ENCODE results near the gene ALDH5A1. TPM values are rescaled to one million over a fixed set of nuclear protein-coding genes. Genes with fewer than 3 reads are reported as not detected.
"Not testable (repeated sequence)": the region's sequence is repeated elsewhere in the genome, so short reads cannot be mapped to it uniquely, and the experiment has no call there.

The ALDH5A1 gene
- polyA plus RNA-seq, 4 donors = 1.3 to 30.4 (median 4.3) TPM

DNA sequence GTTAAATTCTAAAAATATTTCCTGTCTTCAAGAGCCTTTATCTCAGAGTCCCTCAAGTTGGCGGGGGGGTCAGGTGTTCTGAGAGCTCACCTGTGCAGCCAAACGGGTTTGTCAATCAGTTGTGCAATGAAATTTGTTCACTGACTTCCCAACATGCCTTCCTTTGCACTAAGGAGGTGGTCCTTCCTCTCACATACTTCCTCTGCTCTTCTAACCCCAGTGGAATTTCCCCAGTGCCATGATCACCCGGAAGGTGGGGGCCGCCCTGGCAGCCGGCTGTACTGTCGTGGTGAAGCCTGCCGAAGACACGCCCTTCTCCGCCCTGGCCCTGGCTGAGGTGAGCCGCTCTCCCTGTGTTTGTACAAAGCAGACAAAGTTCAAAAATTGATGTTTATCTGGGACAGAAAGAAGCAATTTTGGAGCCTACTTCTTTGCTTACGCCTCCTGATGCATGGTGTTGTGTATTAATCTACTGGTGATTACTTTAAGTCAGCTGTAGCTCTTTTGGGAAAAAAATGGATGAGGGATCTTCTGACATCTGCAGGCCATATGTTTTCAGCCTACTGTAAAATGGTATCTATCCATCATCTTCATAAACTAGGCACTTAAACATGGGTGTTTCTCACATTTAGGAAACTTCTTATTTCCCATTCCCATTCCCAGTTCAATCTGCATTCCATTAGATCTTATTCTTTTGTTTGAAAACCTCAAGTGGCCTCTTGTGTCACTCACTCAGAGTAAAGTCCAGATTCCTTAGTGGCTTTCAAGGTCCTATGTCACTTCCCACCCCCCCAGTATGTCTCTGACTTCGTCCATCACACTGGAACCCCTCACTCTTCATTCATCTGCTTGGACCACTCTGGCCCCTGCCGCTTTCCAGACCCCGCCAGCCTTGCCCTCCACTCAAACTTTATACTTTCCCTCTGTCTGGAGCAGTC is 10.1 kb downstream of the ALDH5A1 start:
- Histone ChIP-seq H3K27me3 (ENCODE audit: control insufficient read depth in 3 of 3, insufficient read depth in 3 of 3, low read length in 3 of 3) (no peaks in the 10 kb centered on the region), H3K9me3 (ENCODE audit: control insufficient read depth in 2 of 2, insufficient read depth in 1 of 2, low read depth in 1 of 2, low read length in 1 of 2) (no peaks in the 10 kb centered on the region), H3K4me1 (ENCODE audit: control insufficient read depth in 3 of 3, insufficient read depth in 2 of 3, low read depth in 1 of 3, low read length in 2 of 3) (peaks cover 0 to 13% (median 0%) of the 10 kb centered on the region in 3 donors), H3K36me3 (ENCODE audit: control insufficient read depth in 3 of 3, insufficient read depth in 2 of 3, low read depth in 1 of 3, low read length in 3 of 3) (peaks cover 0 to 26% (median 0%) of the 10 kb centered on the region in 3 donors), H3K4me3 (ENCODE audit: low read depth in 1 of 3, low read length in 3 of 3) (no peak overlapping the region), H3K27ac (ENCODE audit: low read depth in 1 of 3, low read length in 2 of 3) (peak overlapping the region in 1 of 3 donors; percentile 41)
- peak; percentile 13 to 47 for DNase-seq
- FAIRE-seq = no peak
- 73 to 77% (median 74%) methylated on average over 14 of the region's 14 CpGs for WGBS, 3 donors

DNA sequence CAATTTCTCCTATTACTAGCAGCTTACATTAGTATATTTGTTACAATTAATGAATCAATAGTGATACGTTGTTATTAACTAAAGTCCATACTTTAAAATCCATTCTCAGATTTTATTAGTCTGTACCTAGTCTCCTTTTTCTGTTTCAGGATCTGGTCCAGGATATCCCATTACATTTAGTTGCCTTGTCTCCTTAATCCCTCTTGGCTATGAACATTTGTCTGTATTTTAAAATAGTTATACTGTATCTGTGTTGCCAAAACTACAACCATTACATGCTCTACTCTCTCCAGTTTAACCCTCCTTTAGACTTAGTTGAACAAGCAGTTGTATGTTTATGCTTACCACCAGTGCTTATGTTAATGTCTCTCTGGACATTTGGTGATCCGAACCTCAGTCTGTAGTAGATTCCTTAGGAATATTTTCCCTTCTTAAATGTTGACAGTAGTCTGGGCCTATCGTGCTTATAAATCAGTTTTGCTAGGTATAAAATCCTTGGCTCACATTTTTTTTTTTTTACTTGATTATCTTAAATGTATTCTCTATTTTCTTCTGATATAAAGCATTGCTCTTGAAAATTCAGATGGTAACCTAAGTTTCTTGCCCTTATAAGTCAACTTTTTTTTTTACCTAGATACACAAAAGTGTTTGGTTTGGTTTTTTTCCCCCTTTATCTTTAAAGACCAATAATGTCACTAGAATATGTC is 12.2 kb downstream of the ALDH5A1 start:
- no peaks in the 10 kb centered on the region for H3K27me3 ChIP-seq (ENCODE audit: control insufficient read depth in 3 of 3, insufficient read depth in 3 of 3, low read length in 3 of 3)
- FAIRE-seq (no peak), DNase-seq (no peak)
- 95 to 98% (median 96%) methylated on average over 3 of the region's 3 CpGs for WGBS, 3 donors
- peaks cover 0 to 13% (median 0%) of the 10 kb centered on the region in 3 donors for H3K4me1 ChIP-seq (ENCODE audit: control insufficient read depth in 3 of 3, insufficient read depth in 2 of 3, low read depth in 1 of 3, low read length in 2 of 3)
- H3K36me3 ChIP-seq (ENCODE audit: control insufficient read depth in 3 of 3, insufficient read depth in 2 of 3, low read depth in 1 of 3, low read length in 3 of 3) = peaks cover 0 to 25% (median 0%) of the 10 kb centered on the region in 3 donors
- no peak overlapping the region for H3K27ac ChIP-seq (ENCODE audit: low read depth in 1 of 3, low read length in 2 of 3)
- H3K4me3 ChIP-seq (ENCODE audit: low read depth in 1 of 3, low read length in 3 of 3) = no peak overlapping the region
- H3K9me3 ChIP-seq (ENCODE audit: control insufficient read depth in 2 of 2, insufficient read depth in 1 of 2, low read depth in 1 of 2, low read length in 1 of 2) = no peaks in the 10 kb centered on the region

DNA sequence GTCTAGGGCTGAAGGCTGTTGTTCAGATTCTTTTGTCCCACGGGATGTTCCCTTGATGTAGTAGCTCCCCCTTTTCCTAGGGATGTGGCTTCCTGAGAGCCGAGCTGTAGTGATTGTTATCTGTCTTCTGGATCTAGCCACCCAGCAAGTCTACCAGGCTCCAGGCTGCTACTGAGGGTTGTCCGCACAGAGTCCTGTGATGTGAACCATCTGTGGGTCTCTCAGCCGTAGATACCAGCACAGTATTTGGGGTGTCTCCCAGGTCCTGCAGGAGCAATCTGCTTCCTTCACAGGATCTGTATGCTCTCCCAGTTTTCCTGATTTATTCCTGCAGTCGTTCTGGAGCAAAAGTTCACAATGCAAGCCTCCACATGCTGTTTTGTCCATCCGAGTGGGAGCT is 17.2 kb downstream of the ALDH5A1 start:
- H3K36me3 ChIP-seq (ENCODE audit: control insufficient read depth in 3 of 3, insufficient read depth in 2 of 3, low read depth in 1 of 3, low read length in 3 of 3) = peaks cover 0 to 37% (median 0%) of the 10 kb centered on the region in 3 donors
- 76 to 86% (median 84%) methylated on average over 6 of the region's 6 CpGs for WGBS, 3 donors
- H3K4me3 ChIP-seq (ENCODE audit: low read depth in 1 of 3, low read length in 3 of 3); H3K27me3 ChIP-seq (ENCODE audit: control insufficient read depth in 3 of 3, insufficient read depth in 3 of 3, low read length in 3 of 3); DNase-seq; H3K27ac ChIP-seq (ENCODE audit: low read depth in 1 of 3, low read length in 2 of 3); H3K4me1 ChIP-seq (ENCODE audit: control insufficient read depth in 3 of 3, insufficient read depth in 2 of 3, low read depth in 1 of 3, low read length in 2 of 3); H3K9me3 ChIP-seq (ENCODE audit: control insufficient read depth in 2 of 2, insufficient read depth in 1 of 2, low read depth in 1 of 2, low read length in 1 of 2); FAIRE-seq: not testable (repeated sequence)

DNA sequence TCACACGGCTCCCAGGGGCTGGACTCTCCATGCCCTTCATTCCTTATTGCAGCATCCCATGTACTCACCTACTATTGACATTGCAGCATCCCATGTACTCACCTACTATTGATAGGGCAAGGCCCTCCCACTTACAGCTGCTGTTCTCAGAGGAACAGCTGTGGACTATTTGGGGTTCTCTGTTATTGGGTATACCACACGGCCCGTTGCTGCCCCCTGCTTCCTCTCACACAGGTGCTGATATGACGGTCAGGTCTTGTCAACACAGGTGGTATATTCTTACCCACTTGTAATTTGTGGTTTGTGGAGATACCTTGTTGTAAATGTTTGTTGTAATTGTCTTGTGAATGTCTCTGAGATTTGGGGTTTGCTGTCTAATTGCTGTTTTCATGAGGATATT is 18.8 kb downstream of the ALDH5A1 start:
- FAIRE-seq = no peak

DNA sequence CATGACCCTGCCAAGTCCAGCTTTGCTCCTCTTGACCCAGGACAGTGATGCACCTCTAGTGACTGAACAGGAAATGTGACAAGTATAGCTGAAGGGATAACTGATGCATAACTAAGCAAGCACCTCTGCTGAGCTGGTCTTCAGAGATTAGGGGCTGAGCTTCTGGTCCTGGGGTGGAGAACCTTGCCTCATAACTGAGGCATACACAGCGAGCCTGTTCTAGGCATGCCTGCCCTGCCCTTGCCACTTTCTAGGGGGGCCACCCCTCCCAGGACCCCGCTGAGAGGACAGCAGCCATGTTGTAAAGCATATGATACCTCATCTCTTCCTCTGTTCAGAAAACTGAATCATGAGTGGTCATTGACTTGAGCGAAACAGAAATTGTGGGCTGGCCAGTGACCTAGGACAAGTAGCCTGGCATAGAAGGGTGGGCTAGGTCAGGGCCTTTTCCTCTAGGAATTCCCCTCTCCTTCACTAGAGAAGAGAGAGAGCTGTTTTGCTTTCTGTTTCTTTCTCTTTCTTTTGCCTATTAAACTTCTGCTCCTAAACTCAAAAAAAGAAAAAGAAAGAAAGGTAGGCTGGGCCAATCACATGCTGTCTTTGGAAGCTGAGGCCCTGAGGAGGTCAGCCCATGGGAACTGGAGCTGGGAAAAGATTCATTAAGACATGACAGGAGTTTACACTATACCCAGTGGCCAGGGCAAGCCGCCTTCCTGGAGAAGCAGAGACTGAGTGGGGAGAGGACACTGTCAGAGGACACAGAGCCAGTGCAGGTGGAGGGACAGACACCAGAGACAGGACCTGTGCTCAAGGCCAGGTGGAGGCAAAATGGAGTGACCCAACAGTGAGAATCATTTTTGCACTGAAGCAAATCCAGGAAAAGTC is 23.1 kb downstream of the ALDH5A1 start:
- FAIRE-seq = no peak
- peak overlapping the region in 1 of 3 donors; percentile 72 for H3K27ac ChIP-seq (ENCODE audit: low read depth in 1 of 3, low read length in 2 of 3)
- 86 to 94% (median 88%) methylated on average over 4 of the region's 4 CpGs for WGBS, 3 donors

More for the DNA sequence above, 18.8 kb downstream of the ALDH5A1 start:
- Histone ChIP-seq H3K27ac (ENCODE audit: low read depth in 1 of 3, low read length in 2 of 3) (no peak overlapping the region), H3K9me3 (ENCODE audit: control insufficient read depth in 2 of 2, insufficient read depth in 1 of 2, low read depth in 1 of 2, low read length in 1 of 2) (no peaks in the 10 kb centered on the region), H3K27me3 (ENCODE audit: control insufficient read depth in 3 of 3, insufficient read depth in 3 of 3, low read length in 3 of 3) (no peaks in the 10 kb centered on the region), H3K4me1 (ENCODE audit: control insufficient read depth in 3 of 3, insufficient read depth in 2 of 3, low read depth in 1 of 3, low read length in 2 of 3) (no peaks in the 10 kb centered on the region), H3K4me3 (ENCODE audit: low read depth in 1 of 3, low read length in 3 of 3) (no peak overlapping the region), H3K36me3 (ENCODE audit: control insufficient read depth in 3 of 3, insufficient read depth in 2 of 3, low read depth in 1 of 3, low read length in 3 of 3) (peaks cover 0 to 44% (median 0%) of the 10 kb centered on the region in 3 donors)
- no peak for DNase-seq
- WGBS, 3 donors = 85 to 90% (median 86%) methylated on average over 4 of the region's 4 CpGs

DNA sequence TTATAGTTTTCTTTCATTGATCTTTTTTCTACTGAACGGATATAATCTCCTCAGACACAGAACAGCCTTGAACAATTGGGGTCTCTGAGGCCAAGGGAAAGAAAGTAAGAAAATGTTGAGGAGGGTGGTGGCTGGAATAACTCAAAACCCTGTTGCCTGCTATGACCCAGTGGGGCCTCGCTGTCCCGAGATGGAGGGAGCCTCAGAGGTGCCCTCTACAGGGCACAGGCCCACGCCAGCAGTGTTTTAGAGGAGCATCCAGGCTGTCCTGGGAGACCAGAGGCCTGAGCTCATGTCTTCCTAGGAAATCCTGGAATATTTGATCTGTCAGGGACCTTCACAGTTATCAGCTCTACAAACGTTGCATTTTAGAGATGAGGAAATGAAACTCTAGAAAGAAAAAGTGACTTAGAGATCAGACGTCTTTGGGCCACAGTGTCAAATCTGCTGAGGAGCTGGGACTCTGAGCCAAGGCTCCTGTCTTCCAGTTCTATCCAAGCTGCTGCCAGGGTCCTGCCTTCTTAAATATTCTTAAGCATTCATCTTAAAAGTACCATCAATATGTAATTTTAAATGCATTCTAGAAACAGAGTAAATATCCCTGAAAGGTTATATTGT is 26.3 kb downstream of the ALDH5A1 start:
- Histone ChIP-seq H3K4me3 (ENCODE audit: low read depth in 1 of 3, low read length in 3 of 3) (no peak overlapping the region), H3K4me1 (ENCODE audit: control insufficient read depth in 3 of 3, insufficient read depth in 2 of 3, low read depth in 1 of 3, low read length in 2 of 3) (no peaks in the 10 kb centered on the region), H3K36me3 (ENCODE audit: control insufficient read depth in 3 of 3, insufficient read depth in 2 of 3, low read depth in 1 of 3, low read length in 3 of 3) (peaks cover 0 to 35% (median 0%) of the 10 kb centered on the region in 3 donors), H3K27ac (ENCODE audit: low read depth in 1 of 3, low read length in 2 of 3) (no peak overlapping the region), H3K27me3 (ENCODE audit: control insufficient read depth in 3 of 3, insufficient read depth in 3 of 3, low read length in 3 of 3) (no peaks in the 10 kb centered on the region), H3K9me3 (ENCODE audit: control insufficient read depth in 2 of 2, insufficient read depth in 1 of 2, low read depth in 1 of 2, low read length in 1 of 2) (no peaks in the 10 kb centered on the region)
- WGBS, 3 donors = 33 to 38% (median 34%) methylated on average over 6 of the region's 6 CpGs
- DNase-seq (peak; percentile 47 to 55), FAIRE-seq (no peak)

More for the DNA sequence above, 23.1 kb downstream of the ALDH5A1 start:
- Histone ChIP-seq H3K27me3 (ENCODE audit: control insufficient read depth in 3 of 3, insufficient read depth in 3 of 3, low read length in 3 of 3) (no peaks in the 10 kb centered on the region), H3K4me3 (ENCODE audit: low read depth in 1 of 3, low read length in 3 of 3) (no peak overlapping the region), H3K36me3 (ENCODE audit: control insufficient read depth in 3 of 3, insufficient read depth in 2 of 3, low read depth in 1 of 3, low read length in 3 of 3) (peaks cover 0 to 47% (median 0%) of the 10 kb centered on the region in 3 donors), H3K4me1 (ENCODE audit: control insufficient read depth in 3 of 3, insufficient read depth in 2 of 3, low read depth in 1 of 3, low read length in 2 of 3) (no peaks in the 10 kb centered on the region), H3K9me3 (ENCODE audit: control insufficient read depth in 2 of 2, insufficient read depth in 1 of 2, low read depth in 1 of 2, low read length in 1 of 2) (no peaks in the 10 kb centered on the region)
- no peak for DNase-seq

DNA sequence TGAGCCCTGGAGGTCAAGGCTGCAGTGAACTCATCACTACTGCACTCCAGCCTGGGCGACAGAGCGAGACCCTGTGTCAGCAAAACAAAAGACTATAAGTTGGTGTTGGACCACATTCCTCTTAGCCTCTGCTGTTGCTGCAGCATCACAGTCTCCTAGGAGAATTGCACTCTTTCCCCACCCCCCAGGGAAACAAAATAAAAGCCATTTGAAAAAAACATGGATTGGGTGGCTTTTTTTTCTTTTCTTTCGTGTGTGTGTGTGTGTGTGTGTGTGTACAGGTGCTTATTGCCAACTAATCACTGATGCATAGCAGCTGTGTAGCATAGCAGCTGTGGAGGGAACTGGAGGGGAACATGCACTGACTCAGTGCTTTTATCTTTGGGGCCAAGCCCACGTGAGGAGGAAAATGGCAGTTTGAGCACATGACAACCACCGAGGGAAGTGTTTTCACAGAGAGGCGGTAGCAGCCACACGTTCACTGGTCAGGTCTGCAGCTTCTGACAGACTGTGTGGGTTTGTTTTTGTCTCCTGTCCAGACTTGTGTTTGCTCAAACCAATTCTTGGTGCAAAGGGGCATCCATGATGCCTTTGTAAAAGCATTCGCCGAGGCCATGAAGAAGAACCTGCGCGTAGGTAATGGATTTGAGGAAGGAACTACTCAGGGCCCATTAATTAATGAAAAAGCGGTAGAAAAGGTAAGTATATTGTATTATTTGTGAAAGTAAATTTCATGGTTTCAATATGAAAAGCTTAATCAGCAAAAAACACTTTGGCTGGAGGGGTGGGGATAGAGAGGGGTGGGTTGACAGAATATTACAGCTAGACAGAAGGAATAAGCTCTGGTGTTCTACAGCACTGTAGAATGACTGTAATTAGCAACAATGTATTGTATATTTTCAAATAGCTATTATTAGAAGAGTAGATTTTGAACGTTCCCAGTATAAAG is 27.7 kb downstream of the ALDH5A1 start:
- no peak overlapping the region for H3K27ac ChIP-seq (ENCODE audit: low read depth in 1 of 3, low read length in 2 of 3)
- H3K9me3 ChIP-seq (ENCODE audit: control insufficient read depth in 2 of 2, insufficient read depth in 1 of 2, low read depth in 1 of 2, low read length in 1 of 2) = no peaks in the 10 kb centered on the region
- peaks cover 0 to 26% (median 0%) of the 10 kb centered on the region in 3 donors for H3K36me3 ChIP-seq (ENCODE audit: control insufficient read depth in 3 of 3, insufficient read depth in 2 of 3, low read depth in 1 of 3, low read length in 3 of 3)
- 80 to 88% (median 82%) methylated on average over 13 of the region's 13 CpGs for WGBS, 3 donors
- no peak overlapping the region for H3K4me3 ChIP-seq (ENCODE audit: low read depth in 1 of 3, low read length in 3 of 3)
- H3K4me1 ChIP-seq (ENCODE audit: control insufficient read depth in 3 of 3, insufficient read depth in 2 of 3, low read depth in 1 of 3, low read length in 2 of 3) = no peaks in the 10 kb centered on the region
- FAIRE-seq (no peak), DNase-seq (no peak)
- H3K27me3 ChIP-seq (ENCODE audit: control insufficient read depth in 3 of 3, insufficient read depth in 3 of 3, low read length in 3 of 3) = no peaks in the 10 kb centered on the region
